A549 (cell line): ENCODE measurements around the gene TRIM50.

Experiments used
- BHLHE40 ChIP-seq: IDR thresholded peaks from 2 replicates; pipeline ENCODE4 v1.6.1; 2012; ENCODE audit warnings: low read depth, low read length, inconsistent platforms
- CEBPB ChIP-seq, 2 experiments: fragments of >200 bp in 1 of 2; sonication (Bioruptor Twin) in 1 of 2; formaldehyde crosslinking in 1 of 2; IDR thresholded peaks; 2 replicates each; pipeline ENCODE4 v1.6.1; 2012 to 2016
- EP300 ChIP-seq, 2 experiments: fragments of >200 bp; sonication (Bioruptor Twin); formaldehyde crosslinking; IDR thresholded peaks; 2 replicates in 1 of 2; 3 replicates in 1 of 2; pipeline ENCODE4 v1.6.1; 2016 to 2017
- MAZ ChIP-seq: fragments of 150-350 bp; IDR thresholded peaks from 2 replicates; pipeline ENCODE4 v1.6.1; 2014; ENCODE audit warnings: antibody characterized with exemption, low read depth, low read length, borderline replicate concordance
- POLR2A ChIP-seq: IDR thresholded peaks from 2 replicates; pipeline ENCODE4 v1.6.1; 2012; ENCODE audit warnings: mild to moderate bottlenecking, low read length
- RFX5 ChIP-seq: fragments of 450-650 bp; IDR thresholded peaks from 2 replicates; pipeline ENCODE4 v1.7.1; 2014; ENCODE audit warnings: antibody characterized with exemption, mild to moderate bottlenecking, moderate library complexity
- ZC3H11A ChIP-seq: fragments of 450-650 bp; IDR thresholded peaks from 2 replicates; pipeline ENCODE4 v1.6.1; 2014; ENCODE audit warnings: antibody characterized with exemption, mild to moderate bottlenecking
- ZFP36 ChIP-seq: fragments of 450-650 bp; IDR thresholded peaks from 2 replicates; pipeline ENCODE4 v1.6.1; 2014; ENCODE audit warnings: borderline replicate concordance; ENCODE audit not compliant: partially characterized antibody
- TF ChIP-seq, protein P1 (sequence below): fragments of >200 bp; sonication (Bioruptor Twin); formaldehyde crosslinking; IDR thresholded peaks from 3 replicates; pipeline ENCODE4 v1.5.1; 2016
- TF ChIP-seq, protein P2 (sequence below): IDR thresholded peaks from 2 replicates; pipeline ENCODE4 v1.6.1; 2012
- TF ChIP-seq, protein P3 (sequence below): fragments of 150-350 bp; IDR thresholded peaks from 2 replicates; pipeline ENCODE4 v1.6.1; 2014; ENCODE audit warnings: low read depth, mild to moderate bottlenecking, low read length
- TF ChIP-seq, protein P4 (sequence below): fragments of 200-600 bp; sonication (generic); IDR thresholded peaks from 2 replicates; pipeline ENCODE4 v1.6.1; 2016; ENCODE audit warnings: antibody characterized with exemption, mild to moderate bottlenecking, moderate library complexity

DNA sequence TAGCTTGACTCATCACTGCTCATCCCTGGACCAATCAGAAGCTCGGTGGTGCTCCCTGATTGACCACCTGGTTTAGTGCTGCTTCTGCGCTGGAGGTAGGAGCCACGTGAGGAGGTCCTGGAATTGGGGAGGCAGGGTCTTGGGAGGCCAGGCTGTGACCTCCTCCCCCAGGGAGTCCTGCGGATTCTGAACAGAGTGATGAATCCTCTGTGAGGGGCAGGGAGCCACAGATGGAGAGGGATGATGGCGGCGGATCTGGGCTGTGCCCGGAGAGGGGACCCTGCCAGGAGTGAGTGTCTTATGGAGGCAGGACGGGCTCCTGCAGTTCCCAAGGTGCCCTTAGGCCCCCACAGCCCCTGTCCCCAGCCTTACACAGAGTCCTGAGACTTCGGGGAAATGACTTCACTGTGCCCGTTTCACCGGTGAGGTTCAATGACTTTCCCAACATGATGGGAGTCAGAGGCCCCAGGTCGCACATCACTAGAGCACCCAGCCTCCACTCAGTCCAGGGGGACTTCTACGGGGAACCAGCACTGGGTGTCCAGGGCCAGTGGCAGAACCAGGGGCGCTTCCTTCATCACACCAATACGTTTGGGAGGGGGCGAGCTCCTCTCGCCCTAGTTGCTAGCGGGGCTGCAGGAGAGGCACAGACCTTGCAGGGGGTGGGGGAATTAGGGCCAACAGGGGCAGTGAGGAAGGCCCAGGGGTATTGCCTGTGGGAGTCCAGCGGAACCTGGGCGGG lies 49.0 kb upstream of the TRIM50 start:
- TF ChIP-seq, protein P1, sequence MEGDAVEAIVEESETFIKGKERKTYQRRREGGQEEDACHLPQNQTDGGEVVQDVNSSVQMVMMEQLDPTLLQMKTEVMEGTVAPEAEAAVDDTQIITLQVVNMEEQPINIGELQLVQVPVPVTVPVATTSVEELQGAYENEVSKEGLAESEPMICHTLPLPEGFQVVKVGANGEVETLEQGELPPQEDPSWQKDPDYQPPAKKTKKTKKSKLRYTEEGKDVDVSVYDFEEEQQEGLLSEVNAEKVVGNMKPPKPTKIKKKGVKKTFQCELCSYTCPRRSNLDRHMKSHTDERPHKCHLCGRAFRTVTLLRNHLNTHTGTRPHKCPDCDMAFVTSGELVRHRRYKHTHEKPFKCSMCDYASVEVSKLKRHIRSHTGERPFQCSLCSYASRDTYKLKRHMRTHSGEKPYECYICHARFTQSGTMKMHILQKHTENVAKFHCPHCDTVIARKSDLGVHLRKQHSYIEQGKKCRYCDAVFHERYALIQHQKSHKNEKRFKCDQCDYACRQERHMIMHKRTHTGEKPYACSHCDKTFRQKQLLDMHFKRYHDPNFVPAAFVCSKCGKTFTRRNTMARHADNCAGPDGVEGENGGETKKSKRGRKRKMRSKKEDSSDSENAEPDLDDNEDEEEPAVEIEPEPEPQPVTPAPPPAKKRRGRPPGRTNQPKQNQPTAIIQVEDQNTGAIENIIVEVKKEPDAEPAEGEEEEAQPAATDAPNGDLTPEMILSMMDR: no peak
- no peak for TF ChIP-seq POLR2A
- peak; percentile 32 for TF ChIP-seq ZFP36
- TF ChIP-seq, protein P2, sequence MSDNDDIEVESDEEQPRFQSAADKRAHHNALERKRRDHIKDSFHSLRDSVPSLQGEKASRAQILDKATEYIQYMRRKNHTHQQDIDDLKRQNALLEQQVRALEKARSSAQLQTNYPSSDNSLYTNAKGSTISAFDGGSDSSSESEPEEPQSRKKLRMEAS: no peak
- TF ChIP-seq RFX5: no peak
- TF ChIP-seq CEBPB (IDR thresholded peaks at IDR 0.05): no peak
- no peak for TF ChIP-seq ZC3H11A
- TF ChIP-seq BHLHE40: no peak
- no peak for TF ChIP-seq EP300 (IDR thresholded peaks at IDR 0.05)
- TF ChIP-seq, protein P3, sequence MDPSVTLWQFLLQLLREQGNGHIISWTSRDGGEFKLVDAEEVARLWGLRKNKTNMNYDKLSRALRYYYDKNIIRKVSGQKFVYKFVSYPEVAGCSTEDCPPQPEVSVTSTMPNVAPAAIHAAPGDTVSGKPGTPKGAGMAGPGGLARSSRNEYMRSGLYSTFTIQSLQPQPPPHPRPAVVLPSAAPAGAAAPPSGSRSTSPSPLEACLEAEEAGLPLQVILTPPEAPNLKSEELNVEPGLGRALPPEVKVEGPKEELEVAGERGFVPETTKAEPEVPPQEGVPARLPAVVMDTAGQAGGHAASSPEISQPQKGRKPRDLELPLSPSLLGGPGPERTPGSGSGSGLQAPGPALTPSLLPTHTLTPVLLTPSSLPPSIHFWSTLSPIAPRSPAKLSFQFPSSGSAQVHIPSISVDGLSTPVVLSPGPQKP: no peak
- TF ChIP-seq MAZ: no peak
- TF ChIP-seq, protein P4, sequence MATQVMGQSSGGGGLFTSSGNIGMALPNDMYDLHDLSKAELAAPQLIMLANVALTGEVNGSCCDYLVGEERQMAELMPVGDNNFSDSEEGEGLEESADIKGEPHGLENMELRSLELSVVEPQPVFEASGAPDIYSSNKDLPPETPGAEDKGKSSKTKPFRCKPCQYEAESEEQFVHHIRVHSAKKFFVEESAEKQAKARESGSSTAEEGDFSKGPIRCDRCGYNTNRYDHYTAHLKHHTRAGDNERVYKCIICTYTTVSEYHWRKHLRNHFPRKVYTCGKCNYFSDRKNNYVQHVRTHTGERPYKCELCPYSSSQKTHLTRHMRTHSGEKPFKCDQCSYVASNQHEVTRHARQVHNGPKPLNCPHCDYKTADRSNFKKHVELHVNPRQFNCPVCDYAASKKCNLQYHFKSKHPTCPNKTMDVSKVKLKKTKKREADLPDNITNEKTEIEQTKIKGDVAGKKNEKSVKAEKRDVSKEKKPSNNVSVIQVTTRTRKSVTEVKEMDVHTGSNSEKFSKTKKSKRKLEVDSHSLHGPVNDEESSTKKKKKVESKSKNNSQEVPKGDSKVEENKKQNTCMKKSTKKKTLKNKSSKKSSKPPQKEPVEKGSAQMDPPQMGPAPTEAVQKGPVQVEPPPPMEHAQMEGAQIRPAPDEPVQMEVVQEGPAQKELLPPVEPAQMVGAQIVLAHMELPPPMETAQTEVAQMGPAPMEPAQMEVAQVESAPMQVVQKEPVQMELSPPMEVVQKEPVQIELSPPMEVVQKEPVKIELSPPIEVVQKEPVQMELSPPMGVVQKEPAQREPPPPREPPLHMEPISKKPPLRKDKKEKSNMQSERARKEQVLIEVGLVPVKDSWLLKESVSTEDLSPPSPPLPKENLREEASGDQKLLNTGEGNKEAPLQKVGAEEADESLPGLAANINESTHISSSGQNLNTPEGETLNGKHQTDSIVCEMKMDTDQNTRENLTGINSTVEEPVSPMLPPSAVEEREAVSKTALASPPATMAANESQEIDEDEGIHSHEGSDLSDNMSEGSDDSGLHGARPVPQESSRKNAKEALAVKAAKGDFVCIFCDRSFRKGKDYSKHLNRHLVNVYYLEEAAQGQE: no peak
